GM10847 (cell line): Measurements from ENCODE around the gene PRKRA.

Experiments used
- POLR2A ChIP-seq: IDR thresholded peaks from 2 replicates; pipeline ENCODE4 v1.6.1; 2011; ENCODE audit not compliant: insufficient read length; ENCODE audit errors: extremely low read depth

The PRKRA gene

GRCh38 chr2:178450774-178451525, at the start of gene PRKRA, which contains the start of gene PJVK:
TSS of gene PRKRA (minus strand) at chr2:178451175. CDS start at chr2:178451030, 145 bp downstream.
TSS of gene PJVK (plus strand) at chr2:178451378. CDS start at chr2:178453410, 2,032 bp downstream.
- TF ChIP-seq POLR2A: peak; percentile 79

DNA sequence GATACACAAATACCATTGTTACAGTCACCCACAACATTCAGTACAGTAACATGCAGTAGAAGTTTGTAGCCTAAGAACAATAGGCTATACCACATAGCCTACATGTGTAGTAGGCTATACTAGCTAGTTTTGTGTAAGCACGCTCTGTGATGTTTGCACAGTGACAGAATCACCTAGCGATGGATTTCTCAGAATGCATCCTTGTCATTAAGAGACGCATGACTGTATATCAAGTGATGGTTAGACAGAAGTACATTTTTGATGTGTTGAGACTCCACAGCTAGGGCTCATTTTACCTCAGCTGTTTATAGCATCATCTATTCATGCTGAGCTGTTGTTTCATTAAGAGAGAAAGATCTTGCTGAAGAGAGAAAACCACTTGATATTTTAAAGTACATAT, 48.7 kb upstream of the PRKRA start:
- TF ChIP-seq POLR2A: no peak

DNA sequence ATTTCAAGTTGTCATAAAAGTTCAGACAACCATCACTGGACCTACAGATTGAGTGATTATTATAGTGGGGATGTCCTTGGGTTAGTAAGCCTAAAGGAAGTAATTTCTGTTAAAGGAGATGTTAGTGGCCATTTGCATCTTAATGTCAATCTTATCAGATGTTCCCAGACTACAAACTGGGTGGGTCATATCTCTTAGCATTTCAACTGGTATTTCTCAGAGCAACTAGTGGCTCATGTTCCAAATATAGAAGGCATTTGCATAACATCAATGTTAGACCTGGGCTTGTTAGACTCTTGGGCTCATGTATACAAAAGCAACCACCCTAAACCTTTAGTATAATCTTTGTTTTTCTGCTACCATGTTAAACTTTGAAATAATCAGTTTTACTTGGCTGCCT, 47.2 kb upstream of the PRKRA start:
- no peak for TF ChIP-seq POLR2A

- no peak for TF ChIP-seq POLR2A
Observed at GRCh38 chr2:178496049-178496448, 45.1 kb upstream of the PRKRA start.

DNA sequence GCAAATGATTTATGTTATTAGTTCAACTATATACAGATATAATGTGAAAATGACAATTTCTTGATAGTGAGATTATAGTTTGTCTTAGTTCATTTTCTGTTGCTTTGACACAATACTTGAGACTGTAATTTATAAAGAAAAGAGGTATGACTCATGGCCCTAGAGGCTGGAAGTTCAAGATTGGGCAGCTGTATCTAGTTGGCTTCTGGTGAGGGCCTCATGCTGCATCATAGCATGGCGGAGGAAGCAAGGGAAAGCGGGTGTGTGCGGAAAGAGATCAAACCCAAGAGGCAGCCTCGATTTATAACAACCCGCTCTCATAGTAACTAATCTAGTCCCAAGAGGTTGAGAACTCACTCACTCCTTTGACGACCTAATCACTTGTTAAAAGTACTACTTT, 40.6 kb upstream of the PRKRA start:
- no peak for TF ChIP-seq POLR2A

- TF ChIP-seq POLR2A: no peak
Observed at GRCh38 chr2:178485356-178485755, 34.4 kb upstream of the PRKRA start.

- TF ChIP-seq POLR2A: no peak
Observed at GRCh38 chr2:178484245-178485041, 33.5 kb upstream of the PRKRA start.

DNA sequence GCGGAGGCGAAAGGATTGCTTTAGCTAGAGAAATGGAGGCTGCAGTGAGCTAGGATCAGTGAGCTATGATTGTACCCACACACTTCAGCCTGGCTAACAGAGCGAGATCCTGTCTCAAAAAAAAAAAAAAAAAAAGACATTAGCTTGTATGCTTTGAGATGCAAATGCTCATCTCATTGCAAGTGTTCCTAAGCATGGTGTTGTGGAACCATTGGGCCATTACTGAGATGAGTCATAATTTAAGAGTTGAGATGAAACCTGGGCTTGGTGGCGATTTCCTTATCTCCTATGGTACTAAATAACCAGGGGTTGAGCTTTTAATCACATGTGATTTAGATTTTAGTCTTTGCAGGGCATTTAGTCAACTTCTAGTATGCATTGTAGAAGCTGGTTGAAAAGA, 31.5 kb upstream of the PRKRA start:
- TF ChIP-seq POLR2A: no peak

- TF ChIP-seq POLR2A: peak; percentile 19
Observed at GRCh38 chr2:178480227-178481181, 29.5 kb upstream of the PRKRA start, which contains the start of gene PLEKHA3. TSS of gene PLEKHA3 (plus strand) at chr2:178480457. CDS start at chr2:178480870, 413 bp downstream.

DNA sequence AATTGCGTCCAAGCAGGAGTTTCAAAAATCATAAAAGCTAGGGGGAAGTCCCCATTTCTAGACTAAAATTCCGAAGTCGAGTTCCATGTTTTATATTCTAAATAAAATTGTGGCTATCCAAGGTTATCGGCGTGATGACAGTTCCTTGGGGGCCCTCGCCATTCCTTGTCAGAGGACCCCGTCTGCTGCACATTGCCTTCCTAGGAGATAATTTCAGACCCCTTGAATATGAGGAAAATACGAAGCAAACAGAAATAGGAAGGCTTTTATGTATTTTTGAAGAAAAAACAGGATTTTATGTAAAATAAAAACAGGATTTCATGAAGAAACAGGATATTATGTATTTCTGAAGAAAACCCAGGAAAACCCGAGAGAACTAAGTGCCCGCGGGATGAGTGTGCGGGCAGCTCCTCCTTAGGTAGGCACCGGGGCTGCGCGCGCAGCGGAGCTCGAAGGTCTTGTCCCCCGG, 28.8 kb upstream of the PRKRA start:
- TF ChIP-seq POLR2A: no peak

DNA sequence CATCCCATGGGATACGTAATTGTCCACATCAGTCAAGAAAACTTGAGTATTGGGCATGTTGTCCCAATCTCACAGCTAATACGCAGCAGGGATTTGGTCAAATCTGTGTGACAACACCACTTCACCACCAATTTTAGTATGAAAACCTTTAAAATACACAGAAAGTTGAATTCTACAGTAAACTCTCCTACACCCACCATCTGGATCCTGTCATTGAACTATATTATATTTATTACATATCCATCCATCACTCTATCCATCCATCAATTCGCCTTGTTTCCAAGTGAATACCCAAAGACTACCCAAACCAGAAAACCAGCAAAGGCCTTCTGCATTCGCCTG, 28.3 kb upstream of the PRKRA start:
- no peak for TF ChIP-seq POLR2A

DNA sequence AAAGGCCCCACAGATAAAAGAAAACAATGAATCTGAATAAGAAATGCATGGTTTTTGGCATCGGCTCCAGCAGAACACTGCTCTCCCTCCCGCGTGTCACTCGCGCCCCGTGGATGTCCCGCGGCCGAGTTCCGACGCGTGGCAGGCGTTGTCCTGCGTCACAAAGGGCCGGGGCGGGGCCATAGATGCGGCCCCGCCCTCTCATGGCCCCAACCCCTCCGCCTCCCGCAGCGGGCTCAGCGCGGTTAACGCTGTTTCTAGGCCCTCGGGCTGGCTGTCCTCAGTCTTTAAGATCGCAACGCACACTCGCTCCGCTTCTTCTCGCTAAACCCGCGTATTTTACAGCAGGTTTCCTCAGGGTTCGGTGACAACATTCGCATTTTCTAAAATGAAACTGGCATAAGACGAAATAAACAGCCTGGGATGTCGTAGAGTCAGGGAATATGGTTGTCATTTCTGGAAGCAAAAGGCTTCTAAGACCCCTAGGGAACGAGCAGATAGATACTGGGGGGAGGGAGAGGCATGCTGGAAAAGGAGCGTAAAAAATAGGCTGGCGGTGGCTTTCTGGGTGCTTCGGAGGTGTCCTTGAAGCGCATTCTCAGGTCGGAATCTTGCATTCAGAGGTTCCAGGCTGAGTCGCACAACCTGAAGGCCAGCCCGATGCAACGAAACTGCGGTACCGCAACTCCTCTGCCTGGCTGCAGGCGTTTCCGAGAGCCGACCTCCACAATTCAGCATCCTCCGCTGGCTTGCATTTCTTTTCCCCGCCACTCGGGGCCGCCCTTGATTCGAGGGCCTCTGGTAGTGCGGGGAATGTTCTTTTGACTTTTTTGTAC, 27.7 kb upstream of the PRKRA start, which contains the start of gene FKBP7:
TSS of gene FKBP7 (minus strand) at position 162 of the 836 bp plus-strand sequence. CDS start at position 61, 101 bp downstream.
- TF ChIP-seq POLR2A: peak; percentile 67

GRCh38 chr2:178478130-178478438, 27.1 kb upstream of the PRKRA start:
- no peak for TF ChIP-seq POLR2A

DNA sequence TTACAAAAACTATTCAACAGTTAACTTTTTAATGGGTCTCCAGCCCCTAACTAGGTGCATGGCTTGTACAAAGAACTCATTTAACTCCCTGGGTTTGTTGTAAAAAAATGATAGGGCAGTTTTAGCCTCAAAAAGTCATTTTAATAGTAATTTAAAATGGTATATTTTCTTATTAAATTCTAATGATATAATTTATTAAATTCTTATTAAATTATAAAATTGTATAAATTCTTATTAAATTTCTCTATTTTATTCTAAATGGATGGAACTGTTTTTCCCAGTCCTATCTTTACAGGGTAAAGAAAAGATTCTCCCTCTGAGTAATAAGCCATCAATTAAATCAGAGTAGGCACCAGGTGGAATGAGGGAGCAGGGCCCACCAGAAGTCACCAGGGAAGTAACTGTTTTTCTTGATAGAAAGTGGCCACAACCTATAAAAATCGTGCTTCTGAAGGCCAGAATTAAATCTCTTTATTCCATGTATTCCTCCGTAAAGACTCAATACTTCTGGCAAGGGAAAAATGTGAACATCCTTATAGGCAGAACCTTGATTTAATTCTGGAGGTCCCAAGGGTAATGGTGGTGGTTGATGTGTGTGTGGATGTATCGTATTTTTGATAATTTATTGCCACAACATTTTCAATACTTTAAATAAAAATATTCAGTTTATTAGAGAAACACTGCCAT, 26.6 kb upstream of the PRKRA start:
- no peak for TF ChIP-seq POLR2A

DNA sequence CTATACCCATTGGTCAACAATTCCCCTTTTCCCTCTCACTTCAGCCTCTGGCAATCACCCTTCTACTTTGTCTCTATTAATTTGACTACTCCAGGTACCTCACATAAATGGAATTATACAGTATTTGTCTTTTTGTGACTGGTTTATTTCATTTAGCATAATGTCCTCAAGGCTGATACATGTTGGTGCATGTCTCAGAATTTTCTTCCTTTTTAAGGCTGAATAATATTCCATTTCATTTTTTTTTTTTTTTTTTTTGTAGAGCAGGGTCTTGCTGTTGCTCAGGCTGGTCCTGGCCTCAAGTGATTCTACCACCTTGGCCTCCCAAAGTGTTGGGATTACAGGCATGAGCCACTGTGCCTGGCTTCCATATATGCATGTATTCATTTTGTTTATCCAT, 25.5 kb upstream of the PRKRA start:
- TF ChIP-seq POLR2A: no peak
